HG03432 (cell line): Measurements from ENCODE around the gene RGS16.
A peak's percentile ranks its signal among the peaks of the same experiment; 100 is the strongest.

Experiments used
- ATAC-seq: cut with Tn5 transposase; IDR thresholded peaks from one replicate; pipeline ENCODE4 v1.9.1; 2021; ENCODE audit warnings: mild to moderate bottlenecking, moderate library complexity; ENCODE audit not compliant: unreplicated experiment

RGS16 gene

GRCh38 chr1:182629499-182630096 lies 25.4 kb upstream of the RGS16 start:
- ATAC-seq: peak; percentile 68

- ATAC-seq: no peak
Observed at GRCh38 chr1:182629080-182629479, 24.9 kb upstream of the RGS16 start.

- ATAC-seq: no peak
Observed at GRCh38 chr1:182628657-182629056, 24.5 kb upstream of the RGS16 start.

GRCh38 chr1:182627622-182628021 lies 23.4 kb upstream of the RGS16 start:
- no peak for ATAC-seq

- no peak for ATAC-seq
Observed at GRCh38 chr1:182626527-182626926, 22.3 kb upstream of the RGS16 start.

GRCh38 chr1:182625719-182626504 lies 21.7 kb upstream of the RGS16 start:
- no peak for ATAC-seq

- no peak for ATAC-seq
Observed at GRCh38 chr1:182625024-182625423, 20.8 kb upstream of the RGS16 start.

- no peak for ATAC-seq
Observed at GRCh38 chr1:182624577-182624976, 20.4 kb upstream of the RGS16 start.

- ATAC-seq: peak; percentile 74
Observed at GRCh38 chr1:182622901-182623528, 18.8 kb upstream of the RGS16 start.

GRCh38 chr1:182621906-182622305 lies 17.7 kb upstream of the RGS16 start:
- no peak for ATAC-seq

GRCh38 chr1:182620924-182621585 lies 16.9 kb upstream of the RGS16 start:
- no peak for ATAC-seq

GRCh38 chr1:182617734-182618351 lies 13.7 kb upstream of the RGS16 start:
- ATAC-seq: no peak

- ATAC-seq: no peak
Observed at GRCh38 chr1:182617014-182617429, 12.8 kb upstream of the RGS16 start.

GRCh38 chr1:182616130-182617013 lies 12.2 kb upstream of the RGS16 start:
- ATAC-seq: peak; percentile 76

- peak; percentile 26 for ATAC-seq
Observed at GRCh38 chr1:182615468-182616129, 11.4 kb upstream of the RGS16 start.

GRCh38 chr1:182614796-182615454 lies 10.7 kb upstream of the RGS16 start:
- peak; percentile 44 for ATAC-seq

GRCh38 chr1:182611787-182612186 lies 7.6 kb upstream of the RGS16 start:
- ATAC-seq: no peak

- ATAC-seq: no peak
Observed at GRCh38 chr1:182611326-182611725, 7.1 kb upstream of the RGS16 start.

- ATAC-seq: no peak
Observed at GRCh38 chr1:182610606-182611194, 6.5 kb upstream of the RGS16 start.
